HL-60 (cell line): ENCODE results near the gene CEP85.

Source experiments
- CTCF ChIP-seq: IDR thresholded peaks from one replicate; pipeline ENCODE4 v1.5.1; 2011; ENCODE audit warnings: low read length, control low read depth, inconsistent platforms; ENCODE audit not compliant: insufficient read depth
- GABPA ChIP-seq: IDR thresholded peaks from 2 replicates; pipeline ENCODE4 v1.6.1; 2012; ENCODE audit warnings: low read depth
- POLR2AphosphoS5 ChIP-seq: IDR thresholded peaks from 2 replicates; pipeline ENCODE4 v1.6.1; 2012; ENCODE audit warnings: low read depth
- REST ChIP-seq: IDR thresholded peaks from 2 replicates; pipeline ENCODE4 v1.6.1; 2012; ENCODE audit warnings: low read depth; ENCODE audit not compliant: insufficient replicate concordance
- SPI1 ChIP-seq: IDR thresholded peaks from 2 replicates; pipeline ENCODE4 v1.6.1; 2012; ENCODE audit warnings: low read depth, mild to moderate bottlenecking, borderline replicate concordance

- TF ChIP-seq CTCF = no peak
- no peak for TF ChIP-seq SPI1
- no peak for TF ChIP-seq GABPA
- TF ChIP-seq POLR2AphosphoS5 = no peak
- no peak for TF ChIP-seq REST
Observed at GRCh38 chr1:26269198-26269550, 35.2 kb downstream of the CEP85 start.
